Gastroesophageal sphincter (tissue), 3 donors: Measurements from ENCODE around the gene ZBP1.

Experiments used
- POLR2A ChIP-seq, 2 donors: fragments of 450-650 bp; IDR thresholded peaks; one replicate each; pipeline ENCODE4 v1.6.1; 2017; ENCODE audit warnings: antibody characterized with exemption in 2 of 2, mild to moderate bottlenecking in 2 of 2, moderate library complexity in 1 of 2
- TF ChIP-seq, protein P1 (sequence below), 4 experiments: fragments of 200-600 bp in 2 of 4; fragments of 450-650 bp in 2 of 4; sonication (generic) in 1 of 4; IDR thresholded peaks; one replicate each; pipeline ENCODE4 v1.5.1; 2017 to 2019; ENCODE audit warnings: antibody characterized with exemption in 4 of 4, mild to moderate bottlenecking in 2 of 4, moderate library complexity in 2 of 4

DNA sequence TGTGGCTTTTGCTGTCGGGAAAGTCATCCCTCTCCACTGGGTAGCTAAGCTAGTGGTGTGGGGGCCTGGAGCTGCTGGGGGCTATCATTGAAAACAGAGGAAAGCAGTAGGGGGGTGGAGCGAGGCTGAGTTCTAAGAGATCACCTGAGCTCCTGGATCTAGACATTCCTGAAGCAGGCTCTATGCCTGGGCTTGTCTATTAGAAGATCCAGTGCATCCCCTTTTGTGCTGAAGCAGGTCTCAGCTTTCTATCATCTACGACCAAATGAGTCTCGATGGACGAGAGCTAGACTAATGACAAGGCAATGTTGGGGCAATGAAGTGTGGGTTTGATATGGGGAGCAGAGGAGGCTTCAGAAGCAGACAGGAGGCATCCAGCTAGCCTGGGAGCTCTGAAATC, 18.5 kb downstream of the ZBP1 start:
- TF ChIP-seq, protein P1, sequence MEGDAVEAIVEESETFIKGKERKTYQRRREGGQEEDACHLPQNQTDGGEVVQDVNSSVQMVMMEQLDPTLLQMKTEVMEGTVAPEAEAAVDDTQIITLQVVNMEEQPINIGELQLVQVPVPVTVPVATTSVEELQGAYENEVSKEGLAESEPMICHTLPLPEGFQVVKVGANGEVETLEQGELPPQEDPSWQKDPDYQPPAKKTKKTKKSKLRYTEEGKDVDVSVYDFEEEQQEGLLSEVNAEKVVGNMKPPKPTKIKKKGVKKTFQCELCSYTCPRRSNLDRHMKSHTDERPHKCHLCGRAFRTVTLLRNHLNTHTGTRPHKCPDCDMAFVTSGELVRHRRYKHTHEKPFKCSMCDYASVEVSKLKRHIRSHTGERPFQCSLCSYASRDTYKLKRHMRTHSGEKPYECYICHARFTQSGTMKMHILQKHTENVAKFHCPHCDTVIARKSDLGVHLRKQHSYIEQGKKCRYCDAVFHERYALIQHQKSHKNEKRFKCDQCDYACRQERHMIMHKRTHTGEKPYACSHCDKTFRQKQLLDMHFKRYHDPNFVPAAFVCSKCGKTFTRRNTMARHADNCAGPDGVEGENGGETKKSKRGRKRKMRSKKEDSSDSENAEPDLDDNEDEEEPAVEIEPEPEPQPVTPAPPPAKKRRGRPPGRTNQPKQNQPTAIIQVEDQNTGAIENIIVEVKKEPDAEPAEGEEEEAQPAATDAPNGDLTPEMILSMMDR (IDR thresholded peaks at IDR 0.05) = no peak
- TF ChIP-seq POLR2A (IDR thresholded peaks at IDR 0.05) = no peak
